ENCODE measurements around the gene DCDC2C.
"Not testable (repeated sequence)": the region's sequence is repeated elsewhere in the genome, so short reads cannot be mapped to it uniquely, and the experiment has no call there.

The DCDC2C gene, protein sequence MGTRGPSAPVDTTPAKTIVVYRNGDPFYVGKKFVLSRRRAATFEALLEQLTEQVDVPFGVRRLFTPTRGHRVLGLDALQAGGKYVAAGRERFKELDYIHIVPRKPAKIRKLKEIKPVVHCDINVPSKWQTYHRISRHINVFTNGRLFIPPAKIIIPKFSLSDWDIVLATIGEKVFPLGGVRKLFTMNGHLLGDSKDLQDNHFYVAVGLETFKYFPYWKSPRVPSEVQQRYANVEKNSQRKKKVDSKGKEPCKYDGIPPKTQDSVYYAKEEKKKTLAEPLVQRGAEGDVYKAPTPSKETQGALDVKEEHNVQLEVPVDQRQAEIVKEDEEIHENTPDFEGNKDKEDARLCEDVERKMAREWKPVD

DNA sequence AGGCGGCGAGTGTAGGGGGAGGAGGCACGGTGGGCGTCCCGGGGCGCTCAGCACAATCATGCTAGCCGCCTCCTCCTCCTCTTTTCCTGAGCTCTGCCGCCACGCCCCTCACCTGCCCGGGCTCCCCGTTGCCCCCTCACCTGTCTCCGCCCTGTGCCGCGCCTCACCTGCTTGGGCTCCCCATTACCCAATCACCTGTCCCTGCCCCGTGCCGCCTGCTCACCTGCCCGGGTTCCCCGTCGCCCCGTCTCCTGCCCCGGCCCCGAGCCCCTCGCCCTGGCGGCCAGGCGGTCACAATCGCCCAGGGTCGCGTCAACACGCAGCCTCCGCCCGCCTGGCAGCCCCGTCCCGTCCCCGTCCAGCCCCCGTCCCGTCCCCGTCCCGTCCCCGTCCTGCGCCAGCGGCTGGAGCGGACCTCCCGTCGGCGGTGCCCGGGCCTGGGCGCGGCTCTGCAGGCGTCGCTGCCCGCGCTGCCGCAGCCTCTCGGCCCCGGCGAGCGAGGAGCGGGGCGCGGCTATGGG lies at the start of gene DCDC2C:
DCDC2C (plus strand) TSS at position 340 of the 521 bp plus-strand sequence; CDS start at position 517, 177 bp downstream.
- DNase-seq (ENCODE audit: low read depth): no peak

DNA sequence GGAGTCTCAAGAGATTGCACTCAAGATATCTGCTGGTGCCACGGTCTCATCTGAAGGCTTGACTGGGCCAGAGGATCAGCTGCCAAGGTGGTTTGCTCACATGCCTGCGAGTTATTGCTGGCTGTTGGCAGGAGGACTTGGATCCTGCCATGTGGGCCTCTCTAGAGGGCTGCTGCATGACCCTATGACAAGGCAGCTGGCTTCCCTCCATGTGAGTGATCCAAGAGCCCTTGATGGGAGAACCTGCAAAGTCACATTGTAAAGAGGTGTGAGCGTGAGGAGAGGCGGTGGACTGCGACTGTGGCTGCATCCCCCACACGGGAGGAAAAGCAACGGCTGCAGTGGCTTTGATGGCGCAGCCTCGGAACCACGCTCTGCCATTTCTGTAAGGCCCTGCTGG lies 49.4 kb upstream of the DCDC2C start:
- DNase-seq (ENCODE audit: low read depth): no peak

DNA sequence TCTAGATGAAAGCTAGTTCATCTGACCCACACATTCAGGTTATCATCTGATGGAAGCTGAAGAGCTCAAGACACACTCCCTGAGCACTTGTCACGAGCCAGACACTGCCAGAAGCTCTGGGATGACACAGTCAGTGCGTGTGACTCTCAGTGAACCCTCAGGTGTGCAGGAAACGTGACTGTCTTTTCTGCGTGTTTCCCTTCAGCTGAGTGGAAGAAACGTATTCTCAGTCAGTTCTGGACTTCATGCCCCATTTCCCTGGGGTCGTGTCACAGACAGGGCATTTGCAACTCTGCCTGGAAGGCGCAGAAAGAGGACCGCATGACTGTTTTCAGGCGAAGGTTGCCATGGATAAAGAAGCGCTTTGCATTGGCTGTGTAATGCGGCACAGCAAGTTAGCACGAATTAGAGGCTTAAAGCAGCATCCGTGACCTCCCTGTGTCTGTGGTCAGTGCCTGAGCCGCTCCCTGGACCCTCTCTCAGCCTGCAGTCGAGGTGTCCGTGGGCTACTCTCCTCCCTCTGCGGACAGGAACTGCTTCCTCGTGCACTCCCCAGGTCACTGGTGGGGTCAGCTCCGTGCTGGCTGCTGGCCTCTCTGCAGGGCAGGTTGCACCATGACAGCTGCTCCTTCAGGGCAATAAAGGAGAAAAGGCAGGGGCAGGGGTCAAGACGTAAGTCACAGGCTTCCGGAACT lies 48.7 kb upstream of the DCDC2C start:
- DNase-seq (ENCODE audit: low read depth): no peak

DNA sequence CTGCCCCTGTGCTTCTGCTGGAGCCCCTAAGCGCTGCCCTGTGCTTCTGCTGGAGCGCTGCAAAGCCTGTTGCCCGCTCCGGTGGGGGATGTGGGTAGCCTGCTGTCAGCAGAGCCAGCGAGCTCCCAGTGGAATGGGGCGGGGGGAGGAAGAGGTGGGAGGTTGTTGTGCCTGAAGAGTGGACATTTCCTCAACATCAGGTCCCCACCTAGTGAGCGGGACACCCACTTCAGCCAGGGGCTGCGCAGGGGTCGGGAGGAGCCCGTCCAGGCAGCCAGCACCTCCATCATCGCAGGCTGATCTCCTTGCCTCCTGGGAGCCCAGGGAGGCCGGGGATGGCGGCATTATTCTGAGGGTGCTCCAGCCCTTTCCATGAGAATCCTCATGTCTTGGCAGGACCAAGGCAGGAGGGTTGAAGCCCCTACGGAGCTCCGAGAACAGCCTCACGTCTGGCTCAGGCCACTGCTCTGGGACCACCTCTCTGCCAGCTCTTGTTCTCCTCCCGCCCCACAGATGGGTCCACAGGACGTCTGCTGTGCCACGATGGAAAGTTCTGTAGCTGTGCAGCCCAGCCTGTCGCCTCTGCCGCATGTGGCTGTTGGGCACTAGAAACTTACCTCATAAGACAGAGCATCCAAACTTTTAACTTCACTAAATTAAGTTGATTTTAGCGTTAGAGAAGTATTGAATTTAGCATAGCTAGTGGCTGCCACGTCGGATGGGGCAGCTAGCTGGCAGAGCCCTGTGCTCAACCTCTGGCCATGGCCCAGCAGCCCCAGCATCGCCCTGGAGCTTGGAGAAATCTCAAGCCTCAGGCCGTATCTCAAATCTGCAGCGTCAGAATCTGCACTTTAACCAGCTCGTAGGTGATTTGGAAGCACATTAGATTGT lies 47.3 kb upstream of the DCDC2C start:
- DNase-seq (ENCODE audit: low read depth): no peak

DNA sequence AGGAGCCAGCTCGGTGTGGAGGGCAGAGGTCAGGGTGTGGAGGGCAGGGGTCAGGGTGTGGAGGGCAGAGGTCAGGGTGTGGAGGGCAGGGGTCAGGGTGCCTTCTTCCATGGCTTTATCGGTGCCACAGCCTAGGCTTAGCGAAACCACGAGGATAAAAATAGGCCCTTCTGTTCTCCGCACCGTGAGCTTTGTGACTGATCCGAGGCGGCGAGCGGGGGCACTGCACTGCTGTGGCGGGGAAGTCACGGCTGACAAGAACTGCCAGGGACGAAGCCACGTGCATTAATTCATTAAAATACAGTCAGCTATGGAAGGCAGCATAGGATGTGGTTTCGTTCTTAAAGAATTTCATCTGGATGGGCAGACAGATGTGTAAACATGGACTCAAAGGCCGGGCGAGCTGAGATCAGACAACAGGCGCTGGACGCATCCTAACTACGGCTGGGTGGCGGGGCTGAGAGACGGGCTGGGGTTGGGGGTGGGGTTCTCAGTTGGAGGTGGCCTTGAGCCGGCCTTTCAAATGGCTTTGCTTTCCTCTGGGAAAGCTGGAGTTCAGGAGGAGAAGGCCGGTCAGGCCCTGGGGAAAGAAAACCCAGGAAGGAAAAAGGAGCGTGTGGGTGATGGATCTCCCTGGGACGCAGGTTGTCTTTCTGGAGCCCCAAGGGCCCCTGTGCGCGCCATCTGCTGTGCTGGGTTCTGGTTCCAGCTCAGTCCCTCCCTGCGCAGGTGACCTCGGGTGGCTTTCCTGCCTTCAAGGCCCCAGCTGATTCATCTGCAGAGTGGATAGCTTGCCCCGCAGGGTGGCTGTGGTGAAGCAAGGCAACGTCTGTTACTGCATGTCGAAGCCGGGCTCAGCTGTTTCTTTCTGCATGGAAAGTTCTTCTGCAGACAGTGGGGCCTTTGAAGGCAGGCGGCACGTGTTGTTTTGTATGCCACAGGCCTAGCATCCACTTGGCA lies 46.3 kb upstream of the DCDC2C start:
- no peak for DNase-seq (ENCODE audit: low read depth)

DNA sequence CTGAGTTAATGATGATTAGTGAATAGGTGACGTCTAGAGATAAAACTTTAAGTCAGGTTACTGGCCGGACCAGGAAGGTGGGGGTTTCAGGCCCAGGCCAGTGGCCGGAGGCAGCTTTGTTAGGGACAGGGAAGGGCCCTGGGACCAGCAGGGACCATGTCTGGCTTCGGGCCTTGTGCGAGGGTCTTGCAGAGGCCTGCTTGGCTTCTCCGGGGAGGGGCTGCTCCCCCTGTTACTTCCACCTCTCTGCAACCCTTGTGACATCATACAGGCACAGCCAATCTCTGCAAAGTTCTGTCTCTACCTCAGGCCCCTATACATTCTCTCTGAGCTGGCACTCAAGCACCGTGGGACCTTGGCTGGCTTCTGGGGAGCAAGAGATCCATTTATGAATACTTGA lies 45.5 kb upstream of the DCDC2C start, which contains the start of gene ALLC:
ALLC (plus strand) TSS at position 320 of the 400 bp plus-strand sequence. CDS start 12,958 bp downstream, outside the sequence.
- DNase-seq (ENCODE audit: low read depth): no peak

DNA sequence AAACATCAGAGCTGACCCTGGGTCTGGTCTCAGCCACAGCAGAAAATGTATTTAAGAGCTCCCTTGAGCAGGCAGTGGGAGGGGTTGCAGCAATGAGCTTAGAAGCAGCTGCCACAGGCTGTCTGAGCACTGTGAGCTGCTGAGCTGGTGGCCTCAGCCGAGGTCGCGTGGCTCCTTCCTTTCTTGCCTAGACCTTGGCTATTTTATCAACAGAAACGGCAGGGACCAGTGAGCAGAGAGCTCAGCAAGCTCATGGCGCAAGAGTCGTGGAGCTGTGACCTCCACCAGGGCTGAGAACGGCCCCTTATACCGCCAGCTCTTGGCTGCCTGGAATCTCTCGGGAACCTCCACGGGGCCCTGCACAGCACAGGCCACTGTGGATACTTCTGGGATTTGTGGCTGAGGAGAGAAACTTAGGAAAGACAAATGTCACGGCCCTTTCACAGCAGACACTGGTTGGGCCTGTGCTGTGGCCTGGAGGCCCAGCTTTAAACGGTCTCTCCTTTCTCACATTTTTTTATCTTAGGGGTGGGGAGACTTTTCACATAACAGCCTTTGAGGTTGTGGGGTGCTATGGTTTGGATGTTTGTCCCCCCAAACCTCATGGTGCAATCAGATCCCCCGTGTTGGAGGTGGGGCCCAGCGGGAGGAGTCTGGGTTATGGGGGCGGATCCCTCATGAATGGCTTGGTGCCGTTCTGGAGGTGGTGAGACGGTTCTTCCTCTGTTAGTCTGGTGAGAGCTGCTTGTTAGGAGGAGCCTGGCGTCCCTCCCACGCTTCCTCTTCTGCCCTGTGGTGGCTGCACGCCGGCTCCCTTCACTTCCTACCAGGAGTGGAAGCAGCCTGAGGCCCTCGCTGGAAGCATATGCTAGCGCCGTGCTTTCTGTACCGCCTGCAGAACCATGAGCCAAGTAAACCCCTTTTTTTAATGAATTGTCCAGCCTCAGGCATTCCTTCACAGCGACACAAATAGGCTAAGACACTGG lies 43.6 kb upstream of the DCDC2C start:
- DNase-seq (ENCODE audit: low read depth): peak; percentile 9

DNA sequence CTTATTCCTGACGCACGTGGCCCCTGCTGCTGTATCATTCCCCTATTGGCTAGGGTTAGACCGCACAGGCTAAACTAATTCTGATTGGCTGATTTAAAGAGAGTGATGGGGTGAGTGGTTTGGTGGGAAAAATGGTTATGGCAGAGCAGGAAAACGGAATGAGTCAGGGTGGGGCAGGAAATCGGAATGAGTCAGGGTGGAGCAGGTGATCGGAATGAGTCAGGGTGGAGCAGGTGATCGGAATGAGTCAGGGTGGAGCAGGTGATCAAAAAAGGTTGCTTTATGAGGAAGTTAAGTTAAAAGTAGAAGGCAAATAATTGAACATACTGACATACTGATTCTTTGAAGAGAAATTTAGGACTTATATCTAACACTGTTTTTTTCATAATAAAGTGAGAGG lies 42.7 kb upstream of the DCDC2C start:
- not testable (repeated sequence) for DNase-seq (ENCODE audit: low read depth)

DNA sequence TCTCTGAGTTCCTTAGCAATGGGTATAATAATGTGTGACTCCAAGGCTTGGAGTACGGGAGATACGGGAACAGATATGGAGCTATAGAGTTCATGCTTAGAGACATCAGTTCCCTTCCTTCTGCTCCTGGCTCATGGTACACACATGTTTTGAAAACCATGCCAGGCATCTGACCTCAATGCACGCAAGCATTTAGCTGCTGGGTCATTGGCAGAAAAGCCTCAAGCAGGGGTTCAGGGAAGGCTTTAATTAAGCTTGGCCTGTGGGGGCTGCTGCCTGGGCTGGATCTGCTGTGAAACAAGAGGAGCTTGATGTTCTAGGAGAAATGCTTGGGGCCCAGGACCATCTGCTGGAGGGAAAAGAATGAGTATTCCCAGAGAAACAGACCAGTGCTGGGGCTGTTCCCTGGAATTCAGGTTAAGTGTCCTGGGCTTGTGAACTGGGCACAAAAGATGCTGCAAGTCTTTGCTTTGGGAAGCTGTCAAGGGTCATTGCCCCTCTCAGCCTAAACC lies 42.2 kb upstream of the DCDC2C start:
- no peak for DNase-seq (ENCODE audit: low read depth)

DNA sequence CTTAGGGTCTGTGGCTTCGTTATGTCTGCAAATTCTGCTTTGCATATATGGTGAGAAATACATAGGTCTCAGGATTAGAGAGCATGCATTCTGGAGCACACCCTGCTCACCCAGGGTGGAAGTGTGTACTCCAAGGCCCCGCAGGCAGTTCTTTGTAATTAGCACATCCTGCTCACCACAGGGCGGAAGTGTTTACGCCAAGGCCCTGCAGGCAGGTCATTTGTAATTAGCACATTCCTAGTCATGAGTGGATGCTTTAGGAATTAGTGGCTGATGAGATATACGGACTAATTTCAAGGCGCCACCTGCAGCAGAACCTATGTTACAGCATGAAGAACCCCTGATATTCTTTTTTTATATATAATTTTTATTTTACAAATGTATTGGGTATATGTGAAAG lies 41.1 kb upstream of the DCDC2C start:
- no peak for DNase-seq (ENCODE audit: low read depth)

DNA sequence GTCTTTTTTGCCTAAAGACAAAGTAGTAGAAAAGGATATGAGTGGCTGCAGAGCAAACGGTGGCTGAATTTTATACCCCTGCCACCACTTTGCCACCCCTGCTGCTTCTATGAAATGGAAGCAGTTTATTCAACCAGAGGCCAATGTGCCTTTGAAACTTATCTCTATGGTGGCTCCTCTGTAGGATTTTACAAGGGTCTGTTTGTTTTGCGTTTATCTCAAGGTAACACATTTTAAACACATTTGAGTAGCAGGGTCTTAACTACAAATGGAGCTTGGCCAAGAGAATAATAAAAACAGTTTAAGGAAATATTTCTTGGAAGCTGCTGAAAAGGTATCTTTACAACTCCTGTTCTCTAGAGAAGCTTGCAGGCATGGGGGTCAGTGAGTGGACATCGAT lies 39.3 kb upstream of the DCDC2C start:
- no peak for DNase-seq (ENCODE audit: low read depth)

DNA sequence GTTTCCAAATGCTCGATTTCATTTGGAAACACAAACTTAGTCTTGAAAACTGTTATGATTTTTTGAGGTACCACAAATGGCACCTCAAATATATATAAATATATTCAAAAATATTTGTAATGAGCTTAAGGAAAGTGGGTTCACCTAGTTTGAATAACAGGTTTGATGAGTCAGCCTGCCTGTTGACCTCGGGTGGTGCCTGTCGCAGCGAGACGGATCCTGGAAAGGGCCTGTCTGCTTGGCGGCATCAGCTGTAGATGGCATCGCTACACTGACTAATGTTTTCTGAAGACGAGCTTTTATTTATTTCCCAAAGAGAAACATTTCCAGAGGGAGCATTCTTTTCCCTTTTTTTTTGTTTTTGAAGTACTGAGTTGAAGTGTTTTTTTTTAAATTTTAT lies 38.5 kb upstream of the DCDC2C start:
- DNase-seq (ENCODE audit: low read depth): no peak

DNA sequence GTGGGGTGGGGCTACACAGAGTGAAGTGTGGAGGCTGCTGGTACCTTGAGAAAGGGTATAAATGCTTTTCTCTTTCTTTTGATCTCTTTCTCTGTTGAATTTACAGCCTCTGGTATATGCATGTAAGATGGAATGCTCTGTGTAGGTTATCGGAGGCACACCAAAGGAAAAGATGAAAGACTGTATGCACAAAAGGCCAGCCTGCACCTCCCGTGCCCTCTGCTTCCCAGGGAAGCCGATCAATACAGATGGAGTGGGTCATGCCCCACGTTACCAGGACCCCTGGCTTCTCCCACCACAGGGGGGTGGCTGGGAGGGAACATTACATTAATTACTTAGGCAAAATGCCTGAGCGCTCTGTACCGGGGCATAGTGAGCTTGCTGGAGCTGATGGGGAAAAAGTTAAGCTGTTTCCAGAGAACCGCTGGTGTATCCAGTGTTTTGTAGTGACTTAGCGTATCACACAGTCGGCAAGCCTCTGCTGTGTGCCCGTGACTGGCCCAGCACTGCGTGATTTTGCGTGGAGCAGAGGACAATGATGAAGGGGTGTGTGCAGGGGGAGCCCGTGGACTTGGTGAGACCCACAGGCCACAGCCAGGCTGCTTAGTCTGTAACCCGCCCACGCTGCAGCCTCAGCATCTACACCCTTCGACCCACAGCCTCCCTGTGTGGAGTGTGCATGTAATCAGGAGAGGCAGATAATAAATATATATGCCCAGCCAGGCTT lies 37.3 kb upstream of the DCDC2C start:
- DNase-seq (ENCODE audit: low read depth): no peak

DNA sequence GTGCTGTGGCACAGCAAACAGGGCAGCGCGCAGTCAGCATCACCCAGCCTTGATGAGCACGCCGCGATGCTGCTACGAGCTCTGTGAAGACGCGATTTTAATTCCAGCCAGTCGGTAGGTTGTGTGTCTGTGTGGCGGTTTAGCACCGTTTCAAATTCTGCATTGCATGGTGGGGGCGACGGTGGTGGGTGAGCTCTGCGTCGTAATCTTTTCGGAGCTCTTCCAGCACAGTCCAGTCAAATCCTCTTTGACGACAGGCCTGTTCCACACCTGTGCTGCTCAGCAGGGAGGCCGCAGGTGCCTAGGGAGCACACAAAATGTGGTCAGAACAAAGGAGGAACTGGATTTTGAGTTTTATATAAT lies 36.8 kb upstream of the DCDC2C start:
- no peak for DNase-seq (ENCODE audit: low read depth)

DNA sequence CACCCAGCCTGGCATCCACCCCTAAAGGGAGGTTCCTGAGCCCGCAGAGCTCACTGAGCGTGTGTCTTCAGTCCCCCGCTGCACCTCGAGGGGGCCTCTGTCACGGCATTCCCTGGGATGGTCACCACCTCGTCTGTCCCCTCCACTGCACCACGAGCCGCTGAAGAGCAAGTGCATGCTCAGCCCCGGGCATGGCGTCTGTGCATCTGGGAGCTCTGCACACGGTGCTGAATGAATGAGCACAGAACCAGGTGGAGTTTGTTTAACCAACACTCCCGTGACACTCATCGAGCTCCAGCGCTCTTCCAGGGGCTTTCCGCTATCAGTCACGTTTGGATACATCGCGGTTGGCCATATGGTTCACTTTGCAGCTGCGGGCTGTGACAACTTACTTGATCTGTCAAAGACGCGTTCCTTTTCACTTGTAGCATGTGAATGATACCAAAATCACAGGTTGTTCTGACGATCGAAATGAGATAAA lies 36.2 kb upstream of the DCDC2C start:
- no peak for DNase-seq (ENCODE audit: low read depth)

DNA sequence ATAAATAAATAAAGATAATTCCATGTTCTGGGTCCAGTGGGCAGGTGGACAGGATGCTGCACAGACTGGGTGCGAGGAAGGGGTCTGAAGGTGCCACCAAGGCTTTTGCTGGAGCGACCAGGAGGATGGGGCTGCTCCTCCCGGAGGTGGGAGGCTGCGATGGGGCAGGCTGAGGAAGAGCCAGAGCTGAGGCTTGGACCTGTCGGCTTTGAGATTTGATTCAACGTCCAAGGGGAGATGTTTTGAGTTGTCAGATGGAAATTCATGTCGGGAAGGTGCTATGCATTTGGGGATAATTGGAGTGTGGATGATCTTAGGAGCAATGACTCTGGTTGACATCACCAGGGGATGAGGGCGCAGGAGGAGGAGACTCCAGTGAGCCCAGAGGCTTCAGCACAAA lies 33.7 kb upstream of the DCDC2C start:
- no peak for DNase-seq (ENCODE audit: low read depth)

DNA sequence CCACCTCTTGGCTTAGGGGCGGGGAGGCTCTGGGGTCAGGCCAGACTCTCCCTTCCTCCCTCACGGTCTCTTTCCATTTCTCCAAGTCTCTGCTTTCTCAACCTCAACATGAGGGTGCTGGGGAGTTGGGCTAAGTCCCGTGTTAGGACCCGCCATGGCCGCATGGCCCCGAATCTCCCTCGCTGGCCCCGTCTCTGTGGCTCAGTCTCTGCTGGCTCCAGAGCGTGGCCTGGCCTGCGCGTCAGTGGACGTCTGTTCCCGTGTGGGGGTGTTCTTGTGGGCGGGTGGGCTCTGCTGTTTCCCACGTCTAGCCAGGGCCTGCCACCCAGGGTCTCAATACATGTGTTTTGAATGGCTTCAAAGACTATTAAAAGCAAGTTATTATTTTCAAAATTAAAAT lies 33.0 kb upstream of the DCDC2C start:
- DNase-seq (ENCODE audit: low read depth): no peak

DNA sequence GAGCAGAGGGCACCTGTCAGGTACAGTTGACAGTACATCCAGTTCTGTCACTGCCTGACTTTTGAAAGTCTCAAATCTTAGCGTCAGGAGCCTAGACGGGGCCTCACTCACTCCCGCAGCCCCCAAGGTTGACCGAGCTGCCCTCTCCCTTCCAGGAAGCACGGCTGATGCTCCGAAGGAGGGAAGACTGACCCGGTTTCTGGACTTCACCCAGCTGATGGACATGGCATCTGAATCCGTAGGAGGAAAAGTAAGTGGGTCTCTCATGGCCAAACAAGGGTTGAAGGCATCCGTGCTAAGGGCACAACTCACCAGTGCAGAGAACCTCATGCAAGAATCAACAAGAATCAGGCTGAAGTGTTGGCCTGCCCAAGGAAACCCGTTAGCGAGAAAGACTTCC lies 32.4 kb upstream of the DCDC2C start:
- DNase-seq (ENCODE audit: low read depth): no peak

All from stromal cell of bone marrow (primary cell).